GM23338 (cell line): ENCODE results near the gene BRI3.

Experiments
- CREB1 ChIP-seq: fragments of 250-450 bp; sonication (Bioruptor Pico); IDR thresholded peaks from 2 replicates; pipeline ENCODE4 v1.5.0; 2020; ENCODE audit warnings: low read depth, mild to moderate bottlenecking, moderate library complexity
- EZH2 ChIP-seq: fragments of 200-600 bp; sonication (generic); IDR thresholded peaks from one replicate; pipeline ENCODE4 v1.8.0; 2017; ENCODE audit warnings: antibody characterized with exemption, mild to moderate bottlenecking, low read depth; ENCODE audit not compliant: unreplicated experiment
- EZH2phosphoT487 ChIP-seq: fragments of 200-600 bp; sonication (generic); IDR thresholded peaks from one replicate; pipeline ENCODE4 v1.8.1; 2018; ENCODE audit warnings: antibody characterized with exemption; ENCODE audit not compliant: unreplicated experiment
- JUNB ChIP-seq: IDR thresholded peaks from one replicate; pipeline ENCODE4 v1.6.1; 2016; ENCODE audit warnings: antibody characterized with exemption; ENCODE audit not compliant: unreplicated experiment
- POLR2AphosphoS5 ChIP-seq: IDR thresholded peaks from 2 replicates; pipeline ENCODE4 v1.6.1; 2016; ENCODE audit warnings: antibody characterized with exemption, low read depth
- ZNF114 ChIP-seq: fragments of 250-450 bp; sonication (Bioruptor Pico); IDR thresholded peaks from 2 replicates; pipeline ENCODE4 v1.5.0; 2020; ENCODE audit warnings: mild to moderate bottlenecking, moderate library complexity
- ZNF331 ChIP-seq: fragments of 250-450 bp; sonication (Bioruptor Pico); IDR thresholded peaks from 2 replicates; pipeline ENCODE4 v1.5.0; 2020; ENCODE audit warnings: low read depth, mild to moderate bottlenecking, moderate library complexity
- TF ChIP-seq, protein P1 (sequence below), 2 experiments: fragments of 200-600 bp in 1 of 2; sonication (generic) in 1 of 2; conservative IDR thresholded peaks; 2 replicates each; pipeline versions ENCODE4 v1.5.1 to v1.6.1; 2016 to 2017; ENCODE audit warnings: antibody characterized with exemption in 2 of 2, low read depth in 2 of 2, mild to moderate bottlenecking in 2 of 2, moderate library complexity in 1 of 2
- TF ChIP-seq, protein P2 (sequence below): IDR thresholded peaks from one replicate; pipeline ENCODE4 v1.6.1; 2018; ENCODE audit warnings: antibody characterized with exemption; ENCODE audit not compliant: unreplicated experiment
- TF ChIP-seq, protein P3 (sequence below): fragments of 250-450 bp; sonication (Bioruptor Pico); IDR thresholded peaks from 2 replicates; pipeline ENCODE4 v1.5.0; 2020; ENCODE audit warnings: mild to moderate bottlenecking, moderate library complexity

DNA sequence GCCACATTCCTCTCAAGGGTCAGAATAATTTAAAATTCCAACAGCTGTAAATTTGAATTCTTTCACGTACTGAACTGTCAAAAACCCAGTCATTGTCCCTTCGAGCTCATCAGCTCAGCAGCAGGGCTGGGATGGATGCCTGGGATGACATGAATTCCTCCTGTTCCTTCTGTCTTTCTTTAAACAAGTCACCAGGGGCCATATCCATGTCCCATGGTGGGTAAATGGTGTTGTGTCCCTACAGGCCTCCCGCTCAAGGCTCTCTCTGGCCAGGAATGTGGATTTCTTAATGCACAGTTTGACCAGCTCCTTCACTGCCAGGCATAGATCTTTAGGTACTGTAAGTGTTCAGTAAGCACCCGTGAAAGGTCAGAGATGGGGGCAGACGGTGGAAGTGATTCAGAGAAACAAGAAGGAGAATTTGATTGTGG, 15.6 kb upstream of the BRI3 start:
- TF ChIP-seq, protein P1, sequence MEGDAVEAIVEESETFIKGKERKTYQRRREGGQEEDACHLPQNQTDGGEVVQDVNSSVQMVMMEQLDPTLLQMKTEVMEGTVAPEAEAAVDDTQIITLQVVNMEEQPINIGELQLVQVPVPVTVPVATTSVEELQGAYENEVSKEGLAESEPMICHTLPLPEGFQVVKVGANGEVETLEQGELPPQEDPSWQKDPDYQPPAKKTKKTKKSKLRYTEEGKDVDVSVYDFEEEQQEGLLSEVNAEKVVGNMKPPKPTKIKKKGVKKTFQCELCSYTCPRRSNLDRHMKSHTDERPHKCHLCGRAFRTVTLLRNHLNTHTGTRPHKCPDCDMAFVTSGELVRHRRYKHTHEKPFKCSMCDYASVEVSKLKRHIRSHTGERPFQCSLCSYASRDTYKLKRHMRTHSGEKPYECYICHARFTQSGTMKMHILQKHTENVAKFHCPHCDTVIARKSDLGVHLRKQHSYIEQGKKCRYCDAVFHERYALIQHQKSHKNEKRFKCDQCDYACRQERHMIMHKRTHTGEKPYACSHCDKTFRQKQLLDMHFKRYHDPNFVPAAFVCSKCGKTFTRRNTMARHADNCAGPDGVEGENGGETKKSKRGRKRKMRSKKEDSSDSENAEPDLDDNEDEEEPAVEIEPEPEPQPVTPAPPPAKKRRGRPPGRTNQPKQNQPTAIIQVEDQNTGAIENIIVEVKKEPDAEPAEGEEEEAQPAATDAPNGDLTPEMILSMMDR (conservative IDR thresholded peaks at IDR 0.05; ENCODE audit: low read depth in 2 of 2), result no peak
- TF ChIP-seq POLR2AphosphoS5 (no peak), EZH2 (no peak), CREB1 (no peak), ZNF331 (CRISPR knock-in tag) (no peak), EZH2phosphoT487 (no peak), ZNF114 (no peak), JUNB (no peak)
- TF ChIP-seq, protein P2, sequence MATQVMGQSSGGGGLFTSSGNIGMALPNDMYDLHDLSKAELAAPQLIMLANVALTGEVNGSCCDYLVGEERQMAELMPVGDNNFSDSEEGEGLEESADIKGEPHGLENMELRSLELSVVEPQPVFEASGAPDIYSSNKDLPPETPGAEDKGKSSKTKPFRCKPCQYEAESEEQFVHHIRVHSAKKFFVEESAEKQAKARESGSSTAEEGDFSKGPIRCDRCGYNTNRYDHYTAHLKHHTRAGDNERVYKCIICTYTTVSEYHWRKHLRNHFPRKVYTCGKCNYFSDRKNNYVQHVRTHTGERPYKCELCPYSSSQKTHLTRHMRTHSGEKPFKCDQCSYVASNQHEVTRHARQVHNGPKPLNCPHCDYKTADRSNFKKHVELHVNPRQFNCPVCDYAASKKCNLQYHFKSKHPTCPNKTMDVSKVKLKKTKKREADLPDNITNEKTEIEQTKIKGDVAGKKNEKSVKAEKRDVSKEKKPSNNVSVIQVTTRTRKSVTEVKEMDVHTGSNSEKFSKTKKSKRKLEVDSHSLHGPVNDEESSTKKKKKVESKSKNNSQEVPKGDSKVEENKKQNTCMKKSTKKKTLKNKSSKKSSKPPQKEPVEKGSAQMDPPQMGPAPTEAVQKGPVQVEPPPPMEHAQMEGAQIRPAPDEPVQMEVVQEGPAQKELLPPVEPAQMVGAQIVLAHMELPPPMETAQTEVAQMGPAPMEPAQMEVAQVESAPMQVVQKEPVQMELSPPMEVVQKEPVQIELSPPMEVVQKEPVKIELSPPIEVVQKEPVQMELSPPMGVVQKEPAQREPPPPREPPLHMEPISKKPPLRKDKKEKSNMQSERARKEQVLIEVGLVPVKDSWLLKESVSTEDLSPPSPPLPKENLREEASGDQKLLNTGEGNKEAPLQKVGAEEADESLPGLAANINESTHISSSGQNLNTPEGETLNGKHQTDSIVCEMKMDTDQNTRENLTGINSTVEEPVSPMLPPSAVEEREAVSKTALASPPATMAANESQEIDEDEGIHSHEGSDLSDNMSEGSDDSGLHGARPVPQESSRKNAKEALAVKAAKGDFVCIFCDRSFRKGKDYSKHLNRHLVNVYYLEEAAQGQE, result no peak
- TF ChIP-seq, protein P3, sequence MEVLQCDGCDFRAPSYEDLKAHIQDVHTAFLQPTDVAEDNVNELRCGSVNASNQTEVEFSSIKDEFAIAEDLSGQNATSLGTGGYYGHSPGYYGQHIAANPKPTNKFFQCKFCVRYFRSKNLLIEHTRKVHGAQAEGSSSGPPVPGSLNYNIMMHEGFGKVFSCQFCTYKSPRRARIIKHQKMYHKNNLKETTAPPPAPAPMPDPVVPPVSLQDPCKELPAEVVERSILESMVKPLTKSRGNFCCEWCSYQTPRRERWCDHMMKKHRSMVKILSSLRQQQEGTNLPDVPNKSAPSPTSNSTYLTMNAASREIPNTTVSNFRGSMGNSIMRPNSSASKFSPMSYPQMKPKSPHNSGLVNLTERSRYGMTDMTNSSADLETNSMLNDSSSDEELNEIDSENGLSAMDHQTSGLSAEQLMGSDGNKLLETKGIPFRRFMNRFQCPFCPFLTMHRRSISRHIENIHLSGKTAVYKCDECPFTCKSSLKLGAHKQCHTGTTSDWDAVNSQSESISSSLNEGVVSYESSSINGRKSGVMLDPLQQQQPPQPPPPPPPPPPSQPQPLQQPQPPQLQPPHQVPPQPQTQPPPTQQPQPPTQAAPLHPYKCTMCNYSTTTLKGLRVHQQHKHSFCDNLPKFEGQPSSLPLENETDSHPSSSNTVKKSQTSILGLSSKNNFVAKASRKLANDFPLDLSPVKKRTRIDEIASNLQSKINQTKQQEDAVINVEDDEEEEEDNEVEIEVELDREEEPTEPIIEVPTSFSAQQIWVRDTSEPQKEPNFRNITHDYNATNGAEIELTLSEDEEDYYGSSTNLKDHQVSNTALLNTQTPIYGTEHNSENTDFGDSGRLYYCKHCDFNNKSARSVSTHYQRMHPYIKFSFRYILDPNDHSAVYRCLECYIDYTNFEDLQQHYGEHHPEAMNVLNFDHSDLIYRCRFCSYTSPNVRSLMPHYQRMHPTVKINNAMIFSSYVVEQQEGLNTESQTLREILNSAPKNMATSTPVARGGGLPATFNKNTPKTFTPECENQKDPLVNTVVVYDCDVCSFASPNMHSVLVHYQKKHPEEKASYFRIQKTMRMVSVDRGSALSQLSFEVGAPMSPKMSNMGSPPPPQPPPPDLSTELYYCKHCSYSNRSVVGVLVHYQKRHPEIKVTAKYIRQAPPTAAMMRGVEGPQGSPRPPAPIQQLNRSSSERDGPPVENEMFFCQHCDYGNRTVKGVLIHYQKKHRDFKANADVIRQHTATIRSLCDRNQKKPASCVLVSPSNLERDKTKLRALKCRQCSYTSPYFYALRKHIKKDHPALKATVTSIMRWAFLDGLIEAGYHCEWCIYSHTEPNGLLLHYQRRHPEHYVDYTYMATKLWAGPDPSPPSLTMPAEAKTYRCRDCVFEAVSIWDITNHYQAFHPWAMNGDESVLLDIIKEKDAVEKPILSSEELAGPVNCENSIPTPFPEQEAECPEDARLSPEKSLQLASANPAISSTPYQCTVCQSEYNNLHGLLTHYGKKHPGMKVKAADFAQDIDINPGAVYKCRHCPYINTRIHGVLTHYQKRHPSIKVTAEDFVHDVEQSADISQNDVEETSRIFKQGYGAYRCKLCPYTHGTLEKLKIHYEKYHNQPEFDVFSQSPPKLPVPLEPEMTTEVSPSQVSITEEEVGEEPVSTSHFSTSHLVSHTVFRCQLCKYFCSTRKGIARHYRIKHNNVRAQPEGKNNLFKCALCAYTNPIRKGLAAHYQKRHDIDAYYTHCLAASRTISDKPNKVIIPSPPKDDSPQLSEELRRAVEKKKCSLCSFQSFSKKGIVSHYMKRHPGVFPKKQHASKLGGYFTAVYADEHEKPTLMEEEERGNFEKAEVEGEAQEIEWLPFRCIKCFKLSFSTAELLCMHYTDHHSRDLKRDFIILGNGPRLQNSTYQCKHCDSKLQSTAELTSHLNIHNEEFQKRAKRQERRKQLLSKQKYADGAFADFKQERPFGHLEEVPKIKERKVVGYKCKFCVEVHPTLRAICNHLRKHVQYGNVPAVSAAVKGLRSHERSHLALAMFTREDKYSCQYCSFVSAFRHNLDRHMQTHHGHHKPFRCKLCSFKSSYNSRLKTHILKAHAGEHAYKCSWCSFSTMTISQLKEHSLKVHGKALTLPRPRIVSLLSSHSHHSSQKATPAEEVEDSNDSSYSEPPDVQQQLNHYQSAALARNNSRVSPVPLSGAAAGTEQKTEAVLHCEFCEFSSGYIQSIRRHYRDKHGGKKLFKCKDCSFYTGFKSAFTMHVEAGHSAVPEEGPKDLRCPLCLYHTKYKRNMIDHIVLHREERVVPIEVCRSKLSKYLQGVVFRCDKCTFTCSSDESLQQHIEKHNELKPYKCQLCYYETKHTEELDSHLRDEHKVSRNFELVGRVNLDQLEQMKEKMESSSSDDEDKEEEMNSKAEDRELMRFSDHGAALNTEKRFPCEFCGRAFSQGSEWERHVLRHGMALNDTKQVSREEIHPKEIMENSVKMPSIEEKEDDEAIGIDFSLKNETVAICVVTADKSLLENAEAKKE (CRISPR knock-in tag), result no peak
